HepG2 (cell line): ENCODE data around the gene SHISA5. TPM values are rescaled to one million over a fixed set of nuclear protein-coding genes. Genes with fewer than 3 reads are reported as not detected.

Source experiments
- AGO1 ChIP-seq: fragments of 200-400 bp; formaldehyde crosslinking; IDR thresholded peaks from 2 replicates; pipeline ENCODE4 v1.6.1; 2017; ENCODE audit warnings: mild to moderate bottlenecking, low read depth, low read length, moderate library complexity; ENCODE audit not compliant: poor library complexity, severe bottlenecking
- FOXA3 ChIP-seq: IDR thresholded peaks from 2 replicates; pipeline ENCODE4 v1.6.1; 2016; ENCODE audit warnings: missing genetic modification reagents, missing compliant biosample characterization
- GABPA ChIP-seq, 2 experiments: IDR thresholded peaks; 2 replicates each; pipeline ENCODE4 v1.6.1; 2011 to 2016; ENCODE audit warnings: low read depth in 2 of 2, low read length in 1 of 2, missing biosample characterization in 1 of 2, missing genetic modification characterization in 1 of 2
- HNRNPLL ChIP-seq: fragments of 200-400 bp; formaldehyde crosslinking; IDR thresholded peaks from 2 replicates; pipeline ENCODE4 v1.6.1; 2017; ENCODE audit warnings: mild to moderate bottlenecking, low read depth, low read length; ENCODE audit not compliant: poor library complexity, severe bottlenecking
- IKZF1 ChIP-seq: fragments of 450-650 bp; IDR thresholded peaks from 2 replicates; pipeline ENCODE4 v1.7.1; 2016
- NFYB ChIP-seq: sonication (generic); formaldehyde crosslinking; IDR thresholded peaks from 2 replicates; pipeline ENCODE4 v1.4.0; 2020; ENCODE audit warnings: missing genetic modification reagents
- NR2F1 ChIP-seq, 2 experiments: fragments of 450-650 bp in 1 of 2; formaldehyde crosslinking in 1 of 2; IDR thresholded peaks; 2 replicates each; pipeline versions ENCODE4 v1.5.0 to v1.6.1; 2016 to 2020; ENCODE audit warnings: mild to moderate bottlenecking in 1 of 2, missing compliant biosample characterization in 1 of 2, missing genetic modification reagents in 1 of 2, moderate library complexity in 1 of 2
- RXRB ChIP-seq: IDR thresholded peaks from 2 replicates; pipeline ENCODE4 v1.6.1; 2016; ENCODE audit warnings: borderline replicate concordance, missing genetic modification reagents, missing compliant biosample characterization
- SIN3A ChIP-seq: IDR thresholded peaks from 2 replicates; pipeline ENCODE4 v1.6.1; 2011; ENCODE audit warnings: low read depth, mild to moderate bottlenecking, control low read depth, low read length, borderline replicate concordance
- SP140L ChIP-seq: sonication (generic); formaldehyde crosslinking; IDR thresholded peaks from 2 replicates; pipeline ENCODE4 v1.4.0; 2020; ENCODE audit warnings: missing genetic modification reagents, borderline replicate concordance
- TARDBP ChIP-seq: sonication (generic); formaldehyde crosslinking; IDR thresholded peaks from 2 replicates; pipeline ENCODE4 v1.8.0; 2022; ENCODE audit warnings: mild to moderate bottlenecking, missing genetic modification reagents
- YEATS4 ChIP-seq: sonication (generic); formaldehyde crosslinking; IDR thresholded peaks from 2 replicates; pipeline ENCODE4 v1.4.0; 2020; ENCODE audit warnings: missing genetic modification reagents, borderline replicate concordance
- ZBTB3 ChIP-seq: sonication (generic); formaldehyde crosslinking; IDR thresholded peaks from 2 replicates; pipeline ENCODE4 v1.4.0; 2020; ENCODE audit warnings: low read depth, mild to moderate bottlenecking, moderate library complexity, missing genetic modification reagents, borderline replicate concordance
- ZNF30 ChIP-seq: sonication (generic); formaldehyde crosslinking; IDR thresholded peaks from 2 replicates; pipeline ENCODE4 v1.5.0; 2020; ENCODE audit warnings: mild to moderate bottlenecking, missing genetic modification reagents
- ZNF354B ChIP-seq: sonication (generic); formaldehyde crosslinking; IDR thresholded peaks from 2 replicates; pipeline ENCODE4 v1.8.0; 2022; ENCODE audit warnings: mild to moderate bottlenecking, missing genetic modification reagents
- ZSCAN29 ChIP-seq: sonication (generic); formaldehyde crosslinking; conservative IDR thresholded peaks from 2 replicates; pipeline ENCODE4 v1.4.0; 2020; ENCODE audit warnings: mild to moderate bottlenecking, missing genetic modification reagents
- polyA plus RNA-seq, 8 experiments: library from polyadenylated mRNA; depleted of rRNA in 3 of 8; stranded (reverse) in 7 of 8; unstranded in 1 of 8; fragments of >200 nt; fragmentation: Illumina TruSeq in 4 of 8; extraction: Trizol in 4 of 8; gene quantifications; 2 replicates each; pipeline versions ENCODE4 v1.2.1 to v1.2.3, GENCODE V29; 2011 to 2016; ENCODE audit warnings: low read depth in 4 of 8, missing spikeins in 1 of 8, mixed read lengths in 1 of 8; ENCODE audit not compliant: insufficient read depth in 1 of 8
- total RNA-seq, 5 experiments: library from RNA; depleted of rRNA; stranded (reverse); fragments of >200 nt; fragmentation: Illumina TruSeq; extraction: Trizol; gene quantifications; 2 replicates each; pipeline ENCODE4 v1.2.3, GENCODE V29; 2016; ENCODE audit warnings: low read depth in 1 of 5
- TF ChIP-seq, protein P1 (sequence below): sonication (generic); formaldehyde crosslinking; IDR thresholded peaks from 2 replicates; pipeline ENCODE4 v1.8.0; 2022; ENCODE audit warnings: low read depth, missing genetic modification reagents
- TF ChIP-seq, protein P2 (sequence below): sonication (generic); formaldehyde crosslinking; IDR thresholded peaks from 2 replicates; pipeline ENCODE4 v1.4.0; 2020; ENCODE audit warnings: missing genetic modification reagents, mild to moderate bottlenecking, borderline replicate concordance
- TF ChIP-seq, protein P3 (sequence below): sonication (generic); formaldehyde crosslinking; IDR thresholded peaks from 2 replicates; pipeline ENCODE4 v1.5.0; 2020; ENCODE audit warnings: mild to moderate bottlenecking, missing genetic modification reagents, borderline replicate concordance
- TF ChIP-seq, protein P4 (sequence below): sonication (generic); IDR thresholded peaks from 2 replicates; pipeline ENCODE4 v1.6.1; 2016; ENCODE audit warnings: low read depth, borderline replicate concordance

The SHISA5 gene
- total and polyA plus RNA-seq, 2 of the 13 experiments (the other 11 are each of a cell fraction or from before 2014, with no cell fraction given) = 75.8 to 91.4 TPM

DNA sequence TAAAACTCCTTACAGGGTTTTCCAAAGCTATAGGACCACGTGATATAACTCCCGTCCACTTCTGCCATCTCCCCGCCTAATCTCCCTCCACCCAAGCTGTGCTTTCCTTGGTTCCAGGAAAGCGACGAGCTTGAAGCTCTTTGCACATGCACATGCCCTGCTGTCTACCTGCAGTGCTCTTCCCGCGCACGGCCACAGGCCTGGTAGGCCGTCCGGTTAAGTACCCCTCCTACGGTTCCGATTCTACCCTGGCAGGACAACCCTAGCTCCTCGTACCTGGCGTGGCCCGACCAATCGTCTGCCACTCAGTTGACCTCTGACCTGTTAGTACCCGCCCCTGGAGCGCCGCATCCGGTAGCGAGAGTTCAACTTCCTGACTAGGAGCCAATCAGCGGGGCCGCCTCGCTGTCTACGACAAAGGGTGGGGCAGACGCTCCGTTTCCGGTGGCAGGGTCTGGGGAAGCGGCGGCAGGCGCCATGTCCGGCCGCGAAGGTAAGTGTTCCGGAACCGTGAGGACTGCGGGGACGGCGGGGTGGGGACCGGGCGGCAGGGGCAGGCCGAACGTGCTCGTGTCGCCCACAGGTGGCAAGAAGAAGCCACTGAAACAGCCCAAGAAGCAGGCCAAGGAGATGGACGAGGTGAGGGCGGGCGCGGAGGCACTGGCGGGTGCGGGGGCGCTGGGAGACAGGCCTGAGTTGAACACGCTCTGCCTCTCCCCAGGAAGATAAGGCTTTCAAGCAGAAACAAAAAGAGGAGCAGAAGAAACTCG is 64.0 kb downstream of the SHISA5 start, which contains the start of the genes CCDC51 and TMA7 (continued):
- TF ChIP-seq, protein P1, sequence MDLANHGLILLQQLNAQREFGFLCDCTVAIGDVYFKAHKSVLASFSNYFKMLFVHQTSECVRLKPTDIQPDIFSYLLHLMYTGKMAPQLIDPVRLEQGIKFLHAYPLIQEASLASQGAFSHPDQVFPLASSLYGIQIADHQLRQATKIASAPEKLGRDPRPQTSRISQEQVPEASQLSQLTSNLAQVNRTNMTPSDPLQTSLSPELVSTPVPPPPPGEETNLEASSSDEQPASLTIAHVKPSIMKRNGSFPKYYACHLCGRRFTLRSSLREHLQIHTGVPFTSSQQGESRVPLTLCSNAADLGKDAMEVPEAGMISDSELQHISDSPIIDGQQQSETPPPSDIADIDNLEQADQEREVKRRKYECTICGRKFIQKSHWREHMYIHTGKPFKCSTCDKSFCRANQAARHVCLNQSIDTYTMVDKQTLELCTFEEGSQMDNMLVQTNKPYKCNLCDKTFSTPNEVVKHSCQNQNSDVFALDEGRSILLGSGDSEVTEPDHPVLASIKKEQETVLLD (CRISPR knock-in tag) = 0 out of 2 replicates have a peak, but pooled peaks have one; percentile 68
- TF ChIP-seq ZBTB3 (CRISPR knock-in tag) (no peak; the same call in 1 of the 2 replicates), TARDBP (CRISPR knock-in tag) (no peak), SIN3A (no peak), AGO1 (peak; percentile 35), ZSCAN29 (0 out of 2 replicates have a peak, but pooled peaks have one; percentile 35), ZNF354B (CRISPR knock-in tag) (peak; percentile 75; the same call in 1 of the 2 replicates), FOXA3 (CRISPR knock-in tag) (peak; percentile 43; the same call in 1 of the 2 replicates), NR2F1 (CRISPR knock-in tag; IDR thresholded peaks at IDR 0.05) (peak in 1 of 2 experiments; percentile 62; a peak in 2 of 4 replicates), YEATS4 (CRISPR knock-in tag) (peak; percentile 61; the same call in 1 of the 2 replicates), HNRNPLL (peak; percentile 71), RXRB (CRISPR knock-in tag) (peak; percentile 52; the same call in 1 of the 2 replicates), SP140L (CRISPR knock-in tag) (no peak), ZNF30 (CRISPR knock-in tag) (0 out of 2 replicates have a peak, but pooled peaks have one; percentile 41), GABPA (IDR thresholded peaks at IDR 0.05; ENCODE audit: low read depth, low read length) (peak; percentile 94), GABPA (CRISPR knock-in tag; IDR thresholded peaks at IDR 0.05; ENCODE audit: low read depth) (peak; percentile 99), NFYB (CRISPR knock-in tag) (peak; percentile 98), IKZF1 (no peak)
- TF ChIP-seq, protein P2, sequence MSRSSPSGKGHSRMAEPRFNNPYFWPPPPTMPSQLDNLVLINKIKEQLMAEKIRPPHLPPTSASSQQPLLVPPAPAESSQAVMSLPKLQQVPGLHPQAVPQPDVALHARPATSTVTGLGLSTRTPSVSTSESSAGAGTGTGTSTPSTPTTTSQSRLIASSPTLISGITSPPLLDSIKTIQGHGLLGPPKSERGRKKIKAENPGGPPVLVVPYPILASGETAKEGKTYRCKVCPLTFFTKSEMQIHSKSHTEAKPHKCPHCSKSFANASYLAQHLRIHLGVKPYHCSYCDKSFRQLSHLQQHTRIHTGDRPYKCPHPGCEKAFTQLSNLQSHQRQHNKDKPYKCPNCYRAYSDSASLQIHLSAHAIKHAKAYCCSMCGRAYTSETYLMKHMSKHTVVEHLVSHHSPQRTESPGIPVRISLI = peak; percentile 21; the same call in 1 of the 2 replicates
- TF ChIP-seq, protein P3, sequence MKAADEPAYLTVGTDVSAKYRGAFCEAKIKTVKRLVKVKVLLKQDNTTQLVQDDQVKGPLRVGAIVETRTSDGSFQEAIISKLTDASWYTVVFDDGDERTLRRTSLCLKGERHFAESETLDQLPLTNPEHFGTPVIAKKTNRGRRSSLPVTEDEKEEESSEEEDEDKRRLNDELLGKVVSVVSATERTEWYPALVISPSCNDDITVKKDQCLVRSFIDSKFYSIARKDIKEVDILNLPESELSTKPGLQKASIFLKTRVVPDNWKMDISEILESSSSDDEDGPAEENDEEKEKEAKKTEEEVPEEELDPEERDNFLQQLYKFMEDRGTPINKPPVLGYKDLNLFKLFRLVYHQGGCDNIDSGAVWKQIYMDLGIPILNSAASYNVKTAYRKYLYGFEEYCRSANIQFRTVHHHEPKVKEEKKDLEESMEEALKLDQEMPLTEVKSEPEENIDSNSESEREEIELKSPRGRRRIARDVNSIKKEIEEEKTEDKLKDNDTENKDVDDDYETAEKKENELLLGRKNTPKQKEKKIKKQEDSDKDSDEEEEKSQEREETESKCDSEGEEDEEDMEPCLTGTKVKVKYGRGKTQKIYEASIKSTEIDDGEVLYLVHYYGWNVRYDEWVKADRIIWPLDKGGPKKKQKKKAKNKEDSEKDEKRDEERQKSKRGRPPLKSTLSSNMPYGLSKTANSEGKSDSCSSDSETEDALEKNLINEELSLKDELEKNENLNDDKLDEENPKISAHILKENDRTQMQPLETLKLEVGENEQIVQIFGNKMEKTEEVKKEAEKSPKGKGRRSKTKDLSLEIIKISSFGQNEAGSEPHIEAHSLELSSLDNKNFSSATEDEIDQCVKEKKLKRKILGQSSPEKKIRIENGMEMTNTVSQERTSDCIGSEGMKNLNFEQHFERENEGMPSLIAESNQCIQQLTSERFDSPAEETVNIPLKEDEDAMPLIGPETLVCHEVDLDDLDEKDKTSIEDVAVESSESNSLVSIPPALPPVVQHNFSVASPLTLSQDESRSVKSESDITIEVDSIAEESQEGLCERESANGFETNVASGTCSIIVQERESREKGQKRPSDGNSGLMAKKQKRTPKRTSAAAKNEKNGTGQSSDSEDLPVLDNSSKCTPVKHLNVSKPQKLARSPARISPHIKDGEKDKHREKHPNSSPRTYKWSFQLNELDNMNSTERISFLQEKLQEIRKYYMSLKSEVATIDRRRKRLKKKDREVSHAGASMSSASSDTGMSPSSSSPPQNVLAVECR (CRISPR knock-in tag) = peak; percentile 91
- TF ChIP-seq, protein P4, sequence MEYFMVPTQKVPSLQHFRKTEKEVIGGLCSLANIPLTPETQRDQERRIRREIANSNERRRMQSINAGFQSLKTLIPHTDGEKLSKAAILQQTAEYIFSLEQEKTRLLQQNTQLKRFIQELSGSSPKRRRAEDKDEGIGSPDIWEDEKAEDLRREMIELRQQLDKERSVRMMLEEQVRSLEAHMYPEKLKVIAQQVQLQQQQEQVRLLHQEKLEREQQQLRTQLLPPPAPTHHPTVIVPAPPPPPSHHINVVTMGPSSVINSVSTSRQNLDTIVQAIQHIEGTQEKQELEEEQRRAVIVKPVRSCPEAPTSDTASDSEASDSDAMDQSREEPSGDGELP = peak; percentile 29; the same call in 1 of the 2 replicates
